Caki2 (cell line): ENCODE measurements around the gene UBN1. TPM values are rescaled to one million over a fixed set of nuclear protein-coding genes. Genes with fewer than 3 reads are reported as not detected.

ENCODE experiments used
- DNase-seq: peaks from one replicate; pipeline ENCODE4 v3.0.0-alpha.2; 2015; ENCODE audit warnings: low read depth
- in situ Hi-C: cut with HindIII; loops from 2 replicates; pipeline ENCODE4 v1.10.0; 2016; ENCODE audit warnings: low sequenced_read_pairs, low pct_unique_long_range_greater_than_20kb, mixed read lengths
- total RNA-seq: library from RNA; depleted of rRNA; stranded (reverse); fragments of >200 nt; shearing (Covaris generic); gene quantifications from 2 replicates; pipeline ENCODE4 v1.2.3, GENCODE V29; 2014; ENCODE audit warnings: low replicate concordance

Gene UBN1
- total RNA-seq, 1 experiment from 2014 or later: 17.5 TPM

GRCh38 chr16:4813251-4814003, 33.9 kb upstream of the UBN1 start:
- in situ Hi-C loops: no loop called here

GRCh38 chr16:4814046-4814445, 33.2 kb upstream of the UBN1 start:
- DNase-seq: no peak
- in situ Hi-C loops: no loop called here

More at GRCh38 chr16:4813251-4814003, 33.9 kb upstream of the UBN1 start:
- DNase-seq: no peak

- DNase-seq: no peak
- in situ Hi-C loops: no loop called here
Measured at GRCh38 chr16:4814542-4815173, 32.6 kb upstream of the UBN1 start.

- DNase-seq: no peak
- in situ Hi-C loops: no loop called here
Measured at GRCh38 chr16:4820652-4821051, 26.6 kb upstream of the UBN1 start.

GRCh38 chr16:4825196-4825595, 22.1 kb upstream of the UBN1 start:
- in situ Hi-C loops: no loop called here
- DNase-seq: no peak

GRCh38 chr16:4826526-4826925, 20.8 kb upstream of the UBN1 start:
- no peak for DNase-seq
- in situ Hi-C loops: no loop called here

- in situ Hi-C loops: no loop called here
- DNase-seq: no peak
Measured at GRCh38 chr16:4826980-4827379, 20.3 kb upstream of the UBN1 start.

- in situ Hi-C loops: no loop called here
- DNase-seq: no peak
Measured at GRCh38 chr16:4828567-4829321, 18.5 kb upstream of the UBN1 start.

- DNase-seq: no peak
- in situ Hi-C loops: no loop called here
Measured at GRCh38 chr16:4830408-4830807, 16.9 kb upstream of the UBN1 start.

GRCh38 chr16:4831616-4832015, 15.7 kb upstream of the UBN1 start:
- no peak for DNase-seq
- in situ Hi-C loops: no loop called here

GRCh38 chr16:4832698-4833343, 14.5 kb upstream of the UBN1 start:
- in situ Hi-C loops: no loop called here
- no peak for DNase-seq

GRCh38 chr16:4833584-4833983, 13.7 kb upstream of the UBN1 start:
- in situ Hi-C loops: no loop called here
- DNase-seq: no peak

GRCh38 chr16:4836727-4837126, 10.6 kb upstream of the UBN1 start:
- DNase-seq: no peak
- in situ Hi-C loops: no loop called here

- DNase-seq: no peak
- in situ Hi-C loops: no loop called here
Measured at GRCh38 chr16:4837733-4838501, 9.4 kb upstream of the UBN1 start.

GRCh38 chr16:4839942-4840341, 7.3 kb upstream of the UBN1 start:
- no peak for DNase-seq
- in situ Hi-C loops: no loop called here

GRCh38 chr16:4840984-4841383, 6.3 kb upstream of the UBN1 start:
- no peak for DNase-seq
- in situ Hi-C loops: no loop called here

GRCh38 chr16:4846503-4846900, 779 bp upstream of the UBN1 start:
- DNase-seq: peak; percentile 79
- in situ Hi-C loops: no loop called here
